Activated CD4-positive, alpha-beta T cell treated with anti-CD3 and anti-CD28 coated beads, Interleukin-10, Interleukin-2, amounts not matched to agents 100 ng/mL and 50 ng/mL, durations not matched to agents 16 hours and 8 hours (primary cell): ENCODE measurements around the gene HCAR2.
"Not testable (repeated sequence)": the region's sequence is repeated elsewhere in the genome, so short reads cannot be mapped to it uniquely, and the experiment has no call there.

ENCODE experiments used
- DNase-seq: peaks from one replicate; pipeline ENCODE4 v3.0.0-alpha.2; 2020

Gene HCAR2

DNA sequence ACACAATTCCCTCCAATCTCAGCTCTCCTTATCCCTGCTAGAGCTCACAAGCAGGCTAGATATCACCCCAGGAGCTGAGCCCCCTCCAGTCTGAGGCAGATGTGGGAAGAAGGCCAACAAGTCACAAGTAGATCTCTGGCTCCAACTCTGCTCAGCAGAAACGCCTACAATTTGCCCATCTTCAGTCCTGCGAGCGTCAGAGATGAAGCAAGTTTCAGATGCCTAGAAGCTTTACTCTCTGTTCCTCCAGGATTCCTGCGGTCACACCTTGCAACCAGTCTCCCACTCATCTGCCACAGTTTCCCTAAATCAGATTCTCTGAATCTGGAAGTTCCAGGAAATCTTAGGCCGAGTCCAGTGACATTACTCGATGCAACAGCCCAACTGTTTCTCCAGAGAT, 12.1 kb upstream of the HCAR2 start:
- not testable (repeated sequence) for DNase-seq

DNA sequence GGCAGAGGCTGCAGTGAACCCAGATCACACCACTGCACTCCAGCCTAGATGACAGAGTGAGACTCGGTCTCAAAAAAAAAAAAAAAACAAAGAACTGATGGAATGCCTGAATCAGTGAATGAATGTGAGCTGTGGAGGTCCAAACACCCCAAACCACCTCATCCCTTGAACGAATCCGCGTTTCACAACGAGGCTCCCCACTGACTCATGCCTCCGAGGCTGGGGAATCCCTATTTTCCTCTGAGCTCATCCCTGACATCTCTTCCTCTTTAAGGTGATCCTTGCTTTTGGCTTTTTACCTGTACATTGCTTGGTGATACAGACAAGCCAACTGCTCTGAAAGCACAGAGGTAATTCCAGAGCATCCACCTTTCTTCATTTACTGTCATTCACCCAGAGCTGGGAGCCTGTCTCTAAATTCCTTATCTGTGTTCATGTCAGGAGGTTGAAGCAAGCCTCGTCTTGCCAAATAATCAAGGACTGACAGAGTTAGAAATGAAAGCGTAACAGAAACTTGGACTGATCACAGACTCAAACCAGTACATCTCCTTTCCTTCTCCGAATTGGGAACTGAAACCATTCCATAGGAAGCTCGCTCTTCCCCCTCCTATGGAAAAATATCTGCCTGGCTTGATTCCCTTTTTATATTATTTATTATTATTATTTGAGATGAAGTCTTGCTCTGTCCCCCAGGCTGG, 10.5 kb upstream of the HCAR2 start:
- not testable (repeated sequence) for DNase-seq

DNA sequence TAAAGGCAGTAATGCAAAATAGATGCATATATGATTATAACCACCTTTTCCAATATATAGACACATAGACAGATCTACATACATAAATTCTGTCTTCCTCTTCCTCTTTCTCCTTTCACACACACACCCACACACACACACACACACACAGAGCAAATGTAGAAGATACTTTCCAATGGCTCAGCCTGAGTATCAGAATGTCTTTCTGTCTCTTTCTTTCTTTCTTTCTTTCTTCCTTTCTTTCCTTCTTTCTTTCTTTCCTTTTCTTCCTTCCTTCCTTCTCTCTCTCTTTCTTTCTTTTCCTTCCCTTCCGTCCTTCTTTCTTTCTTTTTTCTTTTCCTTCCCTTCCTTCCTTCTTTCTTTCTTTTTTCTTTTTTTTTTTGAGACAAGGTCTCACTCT, 8.1 kb upstream of the HCAR2 start:
- DNase-seq = not testable (repeated sequence)

DNA sequence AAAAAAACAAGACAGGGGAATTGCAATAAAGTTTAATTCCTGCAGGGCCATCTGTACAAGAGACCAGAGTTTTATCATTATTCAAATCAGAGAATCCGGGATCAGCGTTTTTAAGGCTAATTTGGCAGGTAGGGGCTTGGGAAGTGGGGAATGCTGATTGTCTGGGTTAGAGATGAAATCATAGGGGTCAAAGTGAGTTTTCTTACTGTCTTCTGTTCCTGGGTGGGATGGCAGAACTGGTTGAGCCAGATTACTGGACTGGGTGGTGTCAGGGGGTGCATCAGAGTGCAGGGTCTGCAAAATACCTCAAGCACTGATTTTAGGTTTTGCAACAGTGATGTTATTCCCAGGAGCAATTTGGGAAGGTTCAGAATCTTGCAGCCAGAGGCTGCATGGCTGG, 7.2 kb upstream of the HCAR2 start:
- not testable (repeated sequence) for DNase-seq

DNA sequence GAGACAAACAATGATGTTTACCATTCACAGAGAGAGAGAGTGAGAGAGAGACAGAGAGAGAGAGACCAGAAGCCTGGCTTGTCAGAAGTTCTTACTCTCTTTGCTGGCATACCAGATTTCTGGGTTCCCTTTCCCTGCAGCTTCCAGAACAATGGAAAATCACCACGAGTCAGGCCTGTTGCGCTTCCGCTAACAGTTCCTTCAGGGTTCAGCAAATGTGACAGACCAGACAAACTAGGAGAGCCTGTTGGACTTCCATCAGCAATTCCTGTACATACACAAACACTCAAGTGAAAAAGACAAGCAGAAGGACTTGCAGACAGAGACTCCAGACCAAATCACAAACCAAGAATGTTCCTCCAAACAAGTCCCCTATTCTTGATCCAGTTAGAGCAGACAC, 6.1 kb upstream of the HCAR2 start:
- not testable (repeated sequence) for DNase-seq

DNA sequence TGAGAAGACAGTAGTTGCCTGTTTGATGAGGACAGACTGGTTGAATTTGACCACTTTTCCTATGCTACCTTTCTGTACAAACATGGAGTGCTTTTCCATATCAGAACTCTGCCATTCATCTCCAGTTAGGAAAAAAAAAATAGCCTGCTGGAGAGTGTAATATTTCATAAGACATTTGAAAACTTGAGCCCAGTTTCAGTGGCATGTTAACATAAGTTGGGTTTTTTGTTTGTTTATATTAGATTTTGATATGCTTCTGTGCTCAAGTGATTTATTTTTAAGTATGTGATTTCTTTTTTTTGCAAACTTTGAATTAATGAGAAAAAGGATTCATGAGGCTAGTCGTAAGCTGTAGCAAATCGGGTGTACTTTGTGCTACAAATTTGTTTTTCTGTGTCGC, 684 bp upstream of the HCAR2 start:
- DNase-seq = not testable (repeated sequence)

DNA sequence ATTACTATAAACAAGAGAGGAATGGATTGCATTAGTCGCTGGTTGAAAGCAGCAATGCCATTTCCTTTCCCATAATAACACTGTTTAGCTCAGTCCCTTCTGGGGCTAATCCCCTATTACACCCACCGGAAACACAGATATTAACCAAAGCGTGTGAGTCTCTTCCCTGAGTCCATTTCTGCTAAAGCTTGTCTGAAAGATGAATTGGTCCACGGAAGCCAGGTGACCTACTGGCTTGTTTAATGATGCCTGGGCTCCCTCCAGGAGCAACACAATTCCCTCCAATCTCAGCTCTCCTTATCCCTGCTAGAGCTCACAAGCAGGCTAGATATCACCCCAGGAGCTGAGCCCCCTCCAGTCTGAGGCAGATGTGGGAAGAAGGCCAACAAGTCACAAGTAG, 1.7 kb downstream of the HCAR2 start:
- DNase-seq = not testable (repeated sequence)

DNA sequence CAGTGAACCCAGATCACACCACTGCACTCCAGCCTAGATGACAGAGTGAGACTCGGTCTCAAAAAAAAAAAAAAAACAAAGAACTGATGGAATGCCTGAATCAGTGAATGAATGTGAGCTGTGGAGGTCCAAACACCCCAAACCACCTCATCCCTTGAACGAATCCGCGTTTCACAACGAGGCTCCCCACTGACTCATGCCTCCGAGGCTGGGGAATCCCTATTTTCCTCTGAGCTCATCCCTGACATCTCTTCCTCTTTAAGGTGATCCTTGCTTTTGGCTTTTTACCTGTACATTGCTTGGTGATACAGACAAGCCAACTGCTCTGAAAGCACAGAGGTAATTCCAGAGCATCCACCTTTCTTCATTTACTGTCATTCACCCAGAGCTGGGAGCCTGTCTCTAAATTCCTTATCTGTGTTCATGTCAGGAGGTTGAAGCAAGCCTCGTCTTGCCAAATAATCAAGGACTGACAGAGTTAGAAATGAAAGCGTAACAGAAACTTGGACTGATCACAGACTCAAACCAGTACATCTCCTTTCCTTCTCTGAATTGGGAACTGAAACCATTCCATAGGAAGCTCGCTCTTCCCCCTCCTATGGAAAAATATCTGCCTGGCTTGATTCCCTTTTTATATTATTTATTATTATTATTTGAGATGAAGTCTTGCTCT, 3.0 kb downstream of the HCAR2 start:
- DNase-seq = not testable (repeated sequence)

DNA sequence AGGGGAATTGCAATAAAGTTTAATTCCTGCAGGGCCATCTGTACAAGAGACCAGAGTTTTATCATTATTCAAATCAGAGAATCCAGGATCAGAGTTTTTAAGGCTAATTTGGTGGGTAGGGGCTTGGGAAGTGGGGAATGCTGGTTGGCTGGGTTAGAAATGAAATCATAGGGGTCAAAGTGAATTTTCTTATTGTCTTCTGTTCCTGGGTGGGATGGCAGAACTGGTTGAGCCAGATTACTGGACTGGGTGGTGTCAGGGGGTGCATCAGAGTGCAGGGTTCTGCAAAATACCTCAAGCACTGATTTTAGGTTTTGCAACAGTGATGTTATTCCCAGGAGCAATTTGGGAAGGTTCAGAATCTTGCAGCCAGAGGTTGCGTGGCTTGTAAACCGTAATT, 6.2 kb downstream of the HCAR2 start:
- not testable (repeated sequence) for DNase-seq

DNA sequence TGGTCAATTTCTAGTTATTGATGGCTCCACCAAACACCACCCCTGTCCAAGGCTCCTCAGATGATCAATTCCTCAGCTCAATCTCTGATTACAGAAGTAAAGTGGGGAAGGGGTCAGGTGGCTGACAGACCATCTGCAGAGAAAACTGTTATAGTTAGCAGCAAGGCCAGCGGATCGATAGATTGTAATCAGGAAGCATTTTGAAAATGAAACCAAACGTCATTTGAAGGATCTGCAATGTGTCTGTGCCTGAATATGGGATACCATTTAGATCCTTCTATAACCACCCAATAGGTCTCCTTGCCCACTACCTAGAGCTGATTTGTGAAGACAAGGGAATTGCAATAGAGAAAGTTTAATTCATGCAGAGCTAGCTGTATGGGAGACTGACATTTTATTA, 11.6 kb downstream of the HCAR2 start:
- no peak for DNase-seq

DNA sequence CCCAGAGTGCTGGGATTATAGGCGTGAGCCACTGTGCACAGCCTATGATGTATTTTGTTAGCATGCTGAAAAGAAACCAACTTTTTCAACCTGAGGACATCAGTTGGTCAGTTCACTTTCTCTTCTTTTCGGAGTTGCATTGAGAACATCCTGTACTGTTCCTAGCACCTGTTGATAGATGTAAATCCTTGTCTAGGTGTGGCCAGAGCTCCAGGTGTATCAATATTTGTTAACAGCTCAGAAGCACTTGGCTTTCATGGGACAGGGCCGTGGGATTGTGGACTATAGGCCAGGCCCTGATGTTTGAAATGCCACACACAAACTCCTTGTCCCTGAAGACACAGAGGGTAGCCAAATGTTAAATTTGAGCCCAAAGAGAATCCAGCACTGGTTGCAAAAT, 14.9 kb downstream of the HCAR2 start:
- no peak for DNase-seq

DNA sequence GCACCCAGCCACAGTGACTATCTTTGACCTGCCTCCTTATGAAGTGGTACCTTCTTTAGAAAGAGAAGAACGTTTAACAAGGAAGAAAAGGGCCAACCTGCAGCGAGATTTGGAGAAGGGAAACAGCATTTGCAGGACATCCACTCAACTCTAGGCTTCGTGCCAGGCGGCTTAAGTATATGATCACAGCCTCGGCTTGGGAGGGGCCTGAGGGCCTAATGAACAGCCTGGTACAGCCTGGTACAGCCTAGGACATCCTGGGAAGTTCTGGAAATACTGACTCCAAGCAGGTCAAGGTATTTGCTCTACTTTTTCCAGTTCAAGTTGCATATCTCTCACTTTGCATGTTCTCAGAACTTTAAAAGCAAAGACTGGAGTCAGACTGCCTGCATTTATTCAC, 16.1 kb downstream of the HCAR2 start:
- no peak for DNase-seq

DNA sequence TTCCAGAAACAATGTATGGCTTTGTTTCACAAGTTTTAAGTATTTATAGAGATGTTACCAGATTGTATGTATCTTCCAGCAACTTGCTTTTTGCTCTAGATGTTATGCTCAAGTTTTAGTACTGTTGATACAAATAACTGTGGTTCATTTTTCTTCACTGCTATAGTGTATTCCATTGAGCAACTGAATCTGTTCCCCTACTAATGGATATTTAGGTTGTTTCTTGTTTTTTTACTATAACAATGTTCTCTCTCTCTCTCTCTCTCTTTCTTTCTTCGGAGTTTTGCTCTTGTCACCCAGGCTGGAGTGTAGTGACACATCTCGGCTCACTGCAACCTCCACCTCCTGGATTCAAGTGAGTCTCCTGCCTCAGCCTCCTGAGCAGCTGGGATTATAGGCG, 16.6 kb downstream of the HCAR2 start:
- DNase-seq = no peak

DNA sequence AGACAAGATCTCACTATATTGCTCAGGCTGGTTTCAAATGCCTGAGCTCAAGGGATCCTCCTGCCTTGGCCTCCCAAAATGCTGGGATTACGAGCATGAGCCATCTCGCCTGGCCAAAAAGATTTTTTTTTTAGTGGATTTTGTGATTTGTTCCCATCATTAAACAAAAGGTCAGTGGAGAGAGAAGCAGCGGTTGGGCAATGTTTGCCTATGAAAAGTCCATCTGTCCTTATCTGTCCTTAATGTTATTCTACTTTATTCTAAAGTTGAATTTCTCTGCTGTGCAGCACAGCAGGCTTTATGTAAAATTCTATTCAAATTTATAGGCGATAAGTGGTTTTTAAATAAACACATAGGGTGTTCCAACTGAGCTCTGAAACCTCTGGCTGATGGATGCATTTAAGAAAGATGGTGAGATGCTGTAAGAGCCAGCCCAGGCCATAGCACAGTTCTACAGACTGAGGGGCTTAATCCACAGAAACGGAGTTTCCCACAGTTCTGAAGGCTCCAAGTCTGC, 18.8 kb downstream of the HCAR2 start:
- DNase-seq = no peak

DNA sequence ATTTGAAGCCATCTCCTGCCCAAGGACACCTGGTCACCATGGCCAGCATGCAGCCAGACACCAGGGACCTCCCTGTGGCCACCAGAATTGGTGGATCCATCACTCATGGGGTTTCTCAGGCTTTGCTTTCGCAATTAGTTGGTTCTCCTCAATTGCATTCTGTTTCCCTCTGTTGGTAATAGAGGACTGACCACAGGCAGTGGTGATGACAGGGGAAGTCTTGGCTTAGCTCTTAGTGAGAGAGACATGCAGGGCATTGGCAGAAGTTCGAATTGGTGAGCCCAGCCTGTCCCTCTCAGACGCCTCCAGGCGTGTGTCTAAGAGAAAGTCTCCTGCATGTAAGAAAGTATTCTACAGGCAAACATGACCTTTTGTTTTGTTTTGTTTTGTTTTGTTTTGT, 21.3 kb downstream of the HCAR2 start:
- no peak for DNase-seq

DNA sequence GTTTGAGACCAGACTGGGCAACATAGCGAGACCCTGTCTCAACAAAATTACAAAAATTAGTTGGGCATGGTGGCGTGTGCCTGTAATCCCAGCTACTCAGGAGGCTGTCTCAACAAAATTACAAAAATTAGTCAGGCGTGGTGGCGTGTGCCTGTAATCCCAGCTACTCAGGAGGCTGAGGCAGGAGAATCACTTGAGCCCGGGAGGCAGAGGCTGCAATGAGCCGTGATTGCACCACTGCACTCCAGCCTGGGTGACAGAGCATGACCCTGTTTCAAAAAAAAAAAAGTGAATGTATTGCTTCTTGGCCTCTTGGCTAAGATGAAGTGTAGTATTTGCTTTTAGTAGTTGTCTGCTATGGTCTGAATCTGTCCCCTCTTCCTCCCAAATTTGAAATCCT, 22.2 kb downstream of the HCAR2 start:
- DNase-seq = not testable (repeated sequence)

DNA sequence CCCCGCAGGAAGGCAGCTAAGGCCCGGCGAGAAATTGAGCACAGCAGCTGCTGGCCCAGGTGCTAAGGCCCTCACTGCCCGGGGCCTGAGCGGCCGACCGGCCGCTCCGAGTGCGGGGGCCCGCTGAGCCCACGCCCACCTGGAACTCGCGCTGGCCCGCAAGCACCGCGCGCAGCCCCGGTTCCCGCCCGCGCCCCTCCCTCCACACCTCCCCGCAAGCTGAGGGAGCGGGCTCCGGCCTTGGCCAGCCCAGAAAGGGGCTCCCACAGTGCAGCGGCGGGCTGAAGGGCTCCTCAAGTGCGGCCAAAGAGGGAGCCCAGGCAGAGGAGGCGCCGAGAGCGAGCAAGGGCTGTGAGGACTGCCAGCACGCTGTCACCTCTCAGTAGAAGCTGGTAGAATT, 26.4 kb downstream of the HCAR2 start:
- DNase-seq = not testable (repeated sequence)

DNA sequence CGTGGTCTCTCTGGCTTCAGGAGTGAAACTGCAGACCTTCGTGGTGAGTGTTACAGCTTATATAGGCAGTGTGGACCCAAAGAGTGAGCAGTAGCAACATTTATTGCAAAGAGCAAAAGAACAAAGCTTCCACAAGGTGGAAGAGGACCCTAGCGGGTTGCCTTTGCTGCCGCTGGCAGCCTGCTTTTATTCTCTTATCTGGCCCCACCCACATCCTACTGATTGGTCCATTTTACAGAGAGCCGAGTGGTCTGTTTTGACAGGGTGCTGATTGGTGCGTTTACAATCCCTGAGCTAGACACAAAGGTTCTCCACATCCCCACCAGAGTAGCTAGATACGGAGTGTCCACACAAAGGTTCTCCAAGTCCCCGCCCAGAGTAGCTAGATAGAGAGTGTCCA, 27.1 kb downstream of the HCAR2 start:
- DNase-seq = not testable (repeated sequence)

DNA sequence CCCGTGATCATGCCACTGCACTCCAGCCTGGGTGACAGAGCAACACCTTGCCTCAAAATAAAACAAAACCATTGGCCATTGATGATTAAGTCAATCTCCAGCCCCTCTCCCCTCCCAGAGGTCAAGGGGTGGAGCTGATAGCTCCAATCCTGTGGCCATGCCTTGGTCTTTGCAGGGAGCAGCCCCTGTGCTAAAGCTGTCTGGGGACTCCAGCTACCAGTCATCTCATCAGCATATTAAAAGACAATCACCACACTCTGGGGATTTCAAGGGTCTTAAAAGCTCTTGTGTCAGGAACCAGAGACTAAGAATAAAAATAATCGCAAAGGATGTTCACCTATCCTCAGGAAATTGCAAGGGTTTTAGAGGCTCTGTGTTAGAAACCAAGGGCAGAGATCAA, 30.6 kb downstream of the HCAR2 start:
- DNase-seq = no peak

DNA sequence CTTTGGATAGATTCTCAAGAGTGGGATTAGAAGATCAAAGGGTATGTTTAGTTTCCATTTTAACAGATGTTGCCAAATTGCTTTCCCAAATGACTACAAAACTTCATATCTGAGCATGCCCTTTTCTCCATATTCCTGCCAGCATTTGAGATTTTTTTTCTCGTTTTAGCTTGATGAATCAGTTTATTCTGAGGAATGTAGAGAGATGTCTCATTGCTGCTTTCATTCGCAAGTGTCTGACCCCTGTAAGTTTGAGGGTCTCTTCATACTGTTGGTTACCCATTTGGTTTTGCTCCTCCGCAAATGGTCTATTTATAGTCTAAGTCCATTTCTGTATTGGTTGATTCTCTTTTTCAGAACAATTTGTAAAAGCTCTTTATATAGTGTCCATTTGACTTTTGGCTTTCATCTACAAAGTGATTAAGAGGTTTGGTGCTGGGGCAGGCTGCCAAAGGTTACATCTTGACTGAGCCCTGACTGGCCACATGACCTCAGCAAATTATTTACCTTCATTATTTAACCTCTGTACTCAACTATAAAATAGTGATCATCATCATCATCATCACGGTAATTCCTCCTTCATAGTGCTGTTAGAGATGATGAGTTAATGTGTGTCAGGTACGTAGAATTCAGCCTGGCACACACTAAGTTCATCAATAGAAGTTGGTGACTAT, 33.6 kb downstream of the HCAR2 start:
- DNase-seq = no peak

DNA sequence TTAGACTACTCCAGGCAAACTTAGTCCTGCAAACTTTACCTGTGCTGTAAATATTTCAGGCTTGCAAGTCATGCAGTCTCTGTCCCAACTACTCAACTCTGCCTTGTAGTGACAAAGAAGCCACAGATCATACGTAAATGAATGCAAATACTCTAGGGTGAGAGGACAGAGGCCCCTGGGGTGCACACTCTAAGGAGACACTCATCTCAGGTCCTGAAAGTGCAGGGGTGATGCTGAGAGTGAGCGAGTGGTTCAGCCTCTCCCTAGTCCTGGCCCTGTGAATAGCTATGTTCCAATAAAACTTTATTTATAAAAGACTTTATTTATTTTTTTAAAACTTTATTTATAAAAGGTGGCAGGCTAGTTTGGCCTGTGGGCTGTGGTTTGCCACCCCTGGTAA, 34.9 kb downstream of the HCAR2 start:
- no peak for DNase-seq

DNA sequence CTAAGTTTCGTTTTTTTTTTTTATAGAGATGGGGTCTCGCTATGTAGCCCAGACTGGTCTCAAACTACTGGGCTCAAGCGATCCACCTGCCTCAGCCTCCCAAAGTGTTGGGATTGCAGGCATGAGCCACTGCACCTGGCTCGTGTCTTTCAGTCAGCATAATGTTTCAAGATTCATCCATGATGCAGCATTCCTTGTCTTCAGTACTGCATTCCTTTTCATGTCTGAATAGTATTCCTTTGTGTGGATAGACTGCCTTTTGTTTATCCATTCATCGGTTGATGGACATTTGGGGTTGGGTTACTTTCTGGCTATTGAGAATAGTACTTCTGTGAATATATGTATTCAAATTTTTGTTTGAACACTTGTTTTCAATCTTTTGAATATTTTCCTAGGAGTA, 37.4 kb downstream of the HCAR2 start:
- no peak for DNase-seq

DNA sequence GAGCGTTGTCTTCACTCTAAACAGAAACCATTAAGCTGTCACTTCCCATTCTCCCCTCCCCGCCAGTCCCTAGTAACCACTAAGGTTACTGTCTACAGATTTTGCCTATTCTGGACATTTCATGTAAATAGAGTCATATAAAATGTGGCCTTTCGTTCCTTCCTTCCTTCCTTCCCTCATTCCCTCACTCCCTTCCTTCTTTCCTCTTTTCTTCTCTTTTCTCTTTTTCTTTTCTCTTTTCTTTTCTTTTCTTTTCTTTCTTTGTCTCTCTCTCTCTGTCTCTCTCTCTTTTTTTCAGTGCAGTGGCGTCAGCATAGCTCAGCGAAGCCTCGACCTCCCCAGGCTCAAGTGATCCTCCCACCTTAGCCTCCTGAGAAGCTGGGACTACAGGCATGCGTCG, 37.8 kb downstream of the HCAR2 start:
- DNase-seq = no peak

DNA sequence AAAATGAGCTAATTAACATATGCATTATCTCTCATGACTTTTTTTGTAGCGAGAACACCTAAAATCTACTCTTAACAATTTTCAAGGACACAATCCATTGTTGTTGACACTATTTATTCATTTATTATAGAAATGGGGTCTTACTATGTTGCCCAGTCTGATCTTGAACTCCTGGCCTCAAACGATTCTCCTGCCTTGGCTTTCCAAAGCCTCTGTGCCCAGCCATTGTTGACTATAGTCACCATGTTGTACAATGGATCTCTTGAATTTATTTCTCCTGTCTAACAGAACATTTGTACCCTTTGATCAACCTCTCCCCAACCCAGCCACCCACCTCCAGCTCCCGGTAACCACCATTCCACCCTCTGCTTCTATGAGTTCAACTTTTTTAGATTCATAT, 41.2 kb downstream of the HCAR2 start:
- DNase-seq = no peak
